ENCODE measurements around the gene CCL1.

CCL1 gene

DNA sequence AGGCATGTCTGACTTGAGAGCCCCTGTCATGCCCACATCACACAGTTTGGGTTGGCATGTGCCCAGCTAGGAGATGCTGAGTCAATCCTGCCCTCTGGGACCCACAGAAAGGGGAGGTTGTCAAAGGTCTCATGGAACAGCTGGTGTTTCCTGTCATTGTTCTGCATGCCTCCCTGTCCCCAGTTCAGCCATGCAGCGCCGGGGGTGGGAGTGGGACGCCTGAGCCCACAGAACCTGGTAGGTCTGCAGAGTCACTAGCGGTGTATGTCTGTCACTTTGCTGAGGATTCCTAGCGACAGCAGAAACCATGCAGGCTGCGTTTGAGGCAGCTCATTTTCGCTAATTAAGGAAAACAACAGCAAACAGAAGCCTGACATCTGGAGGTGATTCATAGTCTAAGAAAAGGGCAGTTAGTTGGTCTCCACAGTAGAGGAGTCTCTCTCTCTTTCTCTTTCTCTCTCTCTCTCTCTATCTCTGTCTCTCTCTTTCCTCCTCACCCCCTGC lies 19.6 kb upstream of the CCL1 start:
- DNase-seq = no peak

DNA sequence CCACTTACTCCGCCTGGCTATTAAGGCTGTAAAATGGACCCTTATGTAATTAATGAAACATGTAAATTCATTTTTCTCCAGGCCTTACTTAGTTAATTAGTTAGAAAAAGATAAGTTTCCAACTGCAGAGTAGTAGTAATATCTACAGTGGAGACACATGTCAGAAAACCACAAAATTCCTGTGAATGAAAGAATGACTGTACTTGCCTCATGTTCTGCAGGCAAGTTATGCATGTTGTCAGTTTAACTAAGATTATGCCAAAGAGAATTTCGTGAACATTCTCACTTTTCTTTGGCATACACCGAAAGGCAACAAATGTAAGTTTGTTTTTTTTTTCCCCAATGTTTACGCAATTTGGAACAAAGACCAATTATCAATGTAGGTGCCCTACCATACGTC lies 16.8 kb upstream of the CCL1 start:
- no peak for DNase-seq

DNA sequence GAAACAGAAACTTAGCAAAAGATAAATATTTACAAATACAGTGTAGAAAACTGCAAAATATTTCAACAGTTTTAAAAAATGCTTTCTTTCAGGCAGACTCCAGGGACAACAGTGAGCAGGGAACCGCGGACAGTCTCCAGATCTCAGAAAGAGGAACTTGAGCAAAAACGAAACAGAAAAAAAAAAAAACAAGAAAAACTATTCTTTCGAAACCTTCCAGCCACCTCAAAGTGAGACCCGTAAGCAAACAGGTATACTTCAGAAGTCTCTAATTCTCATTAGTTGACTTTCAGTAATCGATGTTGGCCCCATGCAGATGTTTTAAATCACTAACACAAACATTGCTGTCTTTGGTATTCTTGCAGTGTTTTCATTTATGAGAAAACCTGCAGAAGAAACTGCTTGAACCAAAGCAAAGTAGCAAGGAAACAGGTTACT lies 15.7 kb upstream of the CCL1 start:
- DNase-seq = no peak

DNA sequence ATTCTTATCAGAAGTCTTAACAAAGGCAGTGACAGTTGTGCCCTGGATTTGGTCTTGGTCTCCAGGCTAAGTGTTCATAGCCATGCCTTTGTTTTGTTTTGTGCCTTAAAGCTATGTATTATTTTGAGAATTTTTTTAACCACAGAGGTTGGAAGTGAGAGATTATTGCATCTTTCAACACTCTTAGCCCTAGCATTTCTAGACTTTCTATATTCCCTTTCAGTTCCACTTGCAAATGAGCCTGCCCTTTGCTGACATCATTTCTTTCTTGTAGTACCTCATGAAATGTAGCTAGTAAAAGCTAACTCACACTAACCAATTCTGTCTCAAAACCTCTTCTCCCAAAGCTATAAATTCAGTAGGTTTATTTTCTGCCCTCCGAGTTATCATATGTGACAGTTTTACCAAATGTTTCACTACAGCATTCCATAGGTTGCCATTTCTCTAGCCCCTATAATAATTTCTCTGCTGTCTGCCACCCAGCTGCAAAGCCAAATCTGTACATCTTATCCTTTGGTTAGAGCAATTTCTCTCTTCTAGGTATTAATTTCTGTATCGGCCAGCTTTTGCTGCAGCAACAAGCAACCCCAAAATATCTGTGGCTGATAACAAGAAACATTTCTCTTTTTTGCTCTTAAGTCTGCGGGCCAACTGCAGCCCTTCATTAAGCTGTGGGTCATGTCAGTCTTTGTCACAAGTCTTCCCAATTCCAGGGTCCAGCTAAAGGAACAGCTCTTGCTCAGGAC lies 14.2 kb upstream of the CCL1 start:
- no peak for DNase-seq

DNA sequence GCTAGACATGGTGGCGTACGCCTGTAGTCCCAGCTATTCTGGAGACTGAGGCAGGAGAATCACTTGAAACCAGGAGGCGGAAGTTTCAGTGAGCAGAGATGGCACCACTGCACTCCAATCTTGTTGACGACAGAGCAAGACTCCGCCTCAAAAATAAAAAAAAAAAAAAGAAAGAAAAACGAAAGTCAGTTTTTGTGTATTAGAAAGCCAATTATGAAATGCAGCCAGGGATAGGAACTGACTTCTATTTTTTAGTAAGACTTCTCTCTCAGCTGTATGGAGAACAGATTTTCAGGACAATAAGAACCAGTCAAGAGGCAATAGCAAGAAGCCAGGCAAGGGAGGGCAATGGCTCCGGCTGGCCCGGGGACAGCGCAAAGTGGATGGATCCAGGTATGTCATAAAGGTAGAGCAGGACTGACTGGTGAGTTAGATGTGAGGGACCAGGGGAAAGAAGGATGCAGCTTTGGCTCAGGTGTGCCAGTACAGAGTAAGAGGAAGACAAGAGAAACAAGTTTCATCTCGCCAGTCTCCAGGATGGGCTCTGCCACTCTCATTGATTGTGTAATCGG lies 12.5 kb upstream of the CCL1 start:
- DNase-seq = no peak

DNA sequence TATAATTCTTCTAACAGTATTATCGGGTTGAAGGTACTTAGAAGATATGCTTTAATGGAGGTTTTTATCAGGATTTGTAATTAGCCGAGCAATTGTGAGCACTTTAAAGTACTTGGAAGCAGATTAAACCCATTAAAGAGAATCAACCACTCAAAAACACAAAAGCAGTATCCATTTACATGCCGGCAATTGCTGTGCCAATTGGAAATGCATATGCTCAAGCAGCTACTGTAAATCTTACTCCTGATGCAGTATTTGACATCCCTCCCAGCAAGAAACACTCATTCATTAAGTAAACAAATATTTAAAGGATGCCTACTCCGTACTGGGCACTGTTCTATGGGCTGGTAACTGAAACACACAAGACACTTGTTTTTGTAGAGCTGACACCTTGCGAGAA lies 11.4 kb upstream of the CCL1 start:
- no peak for DNase-seq

DNA sequence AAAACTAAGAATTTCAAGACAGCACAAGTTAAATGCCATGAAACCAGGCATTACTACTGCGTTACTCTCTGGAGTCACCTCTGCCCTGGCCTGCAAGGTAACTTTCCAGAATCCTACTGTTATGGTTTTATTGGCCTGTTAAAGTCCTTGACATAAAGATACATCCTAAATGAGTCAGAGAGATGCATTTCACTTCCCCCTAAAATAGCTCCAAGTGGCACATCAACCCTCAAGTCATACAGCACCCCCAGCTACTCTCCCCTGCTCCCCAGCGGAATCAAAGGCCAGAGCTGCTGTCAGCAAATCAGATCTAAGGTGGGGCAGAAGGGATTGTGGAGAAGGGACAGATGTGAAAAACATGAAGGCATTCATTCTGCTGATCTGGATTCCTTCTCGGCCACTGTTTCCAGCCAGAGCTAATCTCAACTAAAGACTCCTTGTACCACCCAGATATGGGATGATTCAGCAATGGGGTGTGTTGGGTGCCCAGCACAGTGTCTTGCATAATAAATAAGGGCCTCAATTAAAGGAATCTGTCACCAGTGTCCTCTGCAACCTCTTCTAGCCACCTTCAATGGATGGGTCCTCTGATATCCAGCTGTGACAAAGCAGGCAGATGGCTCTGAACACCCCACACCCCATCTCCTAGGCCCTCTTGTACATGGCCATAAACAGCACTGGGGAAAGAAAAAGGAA lies 8.5 kb upstream of the CCL1 start:
- no peak for DNase-seq

DNA sequence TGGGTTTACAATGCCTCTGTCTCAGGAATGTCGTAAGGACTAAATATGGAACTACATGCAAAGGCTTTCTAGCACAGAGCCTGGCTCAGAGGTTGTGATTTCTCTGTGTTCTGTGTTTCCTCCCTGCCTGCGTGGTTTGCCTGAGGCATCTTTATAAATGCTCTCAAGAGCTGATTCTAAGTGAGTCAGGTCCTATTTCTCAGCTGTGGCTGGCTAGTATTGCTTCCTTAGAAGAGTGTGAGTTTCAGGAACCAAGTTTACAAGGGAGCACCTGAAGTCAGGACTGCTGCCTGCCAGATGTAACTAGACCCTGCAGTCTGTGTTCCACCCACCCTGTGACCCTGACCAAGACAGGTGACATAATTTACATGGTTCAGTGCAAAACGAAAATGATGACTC lies 8.0 kb upstream of the CCL1 start:
- DNase-seq = no peak

DNA sequence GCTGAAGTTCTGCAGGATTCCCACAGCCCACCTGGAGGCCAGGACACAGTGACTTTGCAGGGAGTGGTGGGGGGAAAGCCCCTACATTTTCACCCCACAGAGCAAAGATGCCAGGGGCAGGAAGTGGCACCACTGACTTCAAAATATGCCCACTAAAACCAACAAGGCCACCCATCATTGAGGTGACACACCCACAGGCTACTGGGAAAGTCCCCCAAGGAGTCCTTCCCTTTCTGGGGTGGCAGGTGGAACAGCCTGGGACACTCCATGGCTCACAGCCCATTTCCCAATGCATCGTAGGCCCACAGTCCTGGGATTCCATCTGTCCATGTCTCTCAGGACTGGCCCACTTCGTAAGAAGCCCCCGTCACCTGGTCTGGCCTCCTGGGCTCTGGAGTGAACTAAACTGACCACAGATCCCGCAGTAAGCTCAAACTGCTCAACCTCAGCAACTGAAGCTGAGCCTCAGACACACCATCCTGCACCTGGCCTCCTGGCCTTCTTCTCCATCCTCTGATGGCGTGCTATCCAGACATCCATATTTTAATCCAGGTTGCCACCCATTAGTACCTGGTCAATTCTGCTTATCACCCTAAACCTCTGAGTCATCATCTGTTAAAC lies 7.5 kb upstream of the CCL1 start:
- DNase-seq = no peak

DNA sequence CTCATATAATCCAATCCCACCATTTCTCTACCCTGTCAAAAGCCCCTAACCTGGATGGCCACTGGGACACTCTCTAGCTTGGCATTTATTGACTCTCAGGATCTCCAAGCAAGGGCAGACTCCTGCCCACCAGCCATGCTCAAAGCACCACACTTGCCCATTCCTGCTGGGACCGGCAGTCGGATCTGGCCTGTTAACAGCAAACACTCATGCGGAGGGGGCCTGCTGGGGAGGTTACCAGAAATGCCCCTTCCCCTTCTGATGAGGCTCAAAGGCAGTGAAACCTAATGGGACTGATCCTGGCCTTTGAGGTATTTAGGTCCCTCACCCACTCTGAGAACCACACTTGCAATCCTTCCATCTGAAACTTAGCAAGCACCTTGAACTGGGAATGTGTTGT lies 6.5 kb upstream of the CCL1 start:
- DNase-seq = no peak

DNA sequence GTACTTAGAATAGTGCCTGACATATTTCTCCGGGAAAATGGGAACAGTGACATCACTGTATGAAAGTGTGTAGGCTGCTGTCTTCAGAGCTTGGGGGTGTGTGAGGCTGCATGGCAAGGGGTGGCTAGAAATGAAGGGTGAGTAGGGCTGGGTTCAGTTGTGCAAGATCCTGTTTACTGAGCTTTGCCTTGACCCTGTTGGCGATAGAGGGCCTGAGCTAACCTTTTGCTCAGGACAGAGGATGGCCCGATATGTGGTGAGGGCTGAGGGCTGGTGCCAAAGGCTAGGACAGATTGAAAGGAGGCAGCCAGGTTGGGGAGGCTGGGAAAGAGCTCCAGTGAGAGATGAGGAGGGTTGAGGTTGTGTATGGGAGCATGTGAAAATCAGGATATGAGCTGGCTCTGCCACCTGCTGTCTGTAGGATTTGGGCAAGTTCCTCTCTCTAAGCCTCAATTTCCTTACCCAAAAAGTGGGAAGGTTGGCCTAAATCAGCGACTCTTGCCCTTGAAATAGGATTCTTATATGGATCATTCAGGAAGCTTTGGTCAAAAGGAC lies 6.0 kb upstream of the CCL1 start:
- no peak for DNase-seq

DNA sequence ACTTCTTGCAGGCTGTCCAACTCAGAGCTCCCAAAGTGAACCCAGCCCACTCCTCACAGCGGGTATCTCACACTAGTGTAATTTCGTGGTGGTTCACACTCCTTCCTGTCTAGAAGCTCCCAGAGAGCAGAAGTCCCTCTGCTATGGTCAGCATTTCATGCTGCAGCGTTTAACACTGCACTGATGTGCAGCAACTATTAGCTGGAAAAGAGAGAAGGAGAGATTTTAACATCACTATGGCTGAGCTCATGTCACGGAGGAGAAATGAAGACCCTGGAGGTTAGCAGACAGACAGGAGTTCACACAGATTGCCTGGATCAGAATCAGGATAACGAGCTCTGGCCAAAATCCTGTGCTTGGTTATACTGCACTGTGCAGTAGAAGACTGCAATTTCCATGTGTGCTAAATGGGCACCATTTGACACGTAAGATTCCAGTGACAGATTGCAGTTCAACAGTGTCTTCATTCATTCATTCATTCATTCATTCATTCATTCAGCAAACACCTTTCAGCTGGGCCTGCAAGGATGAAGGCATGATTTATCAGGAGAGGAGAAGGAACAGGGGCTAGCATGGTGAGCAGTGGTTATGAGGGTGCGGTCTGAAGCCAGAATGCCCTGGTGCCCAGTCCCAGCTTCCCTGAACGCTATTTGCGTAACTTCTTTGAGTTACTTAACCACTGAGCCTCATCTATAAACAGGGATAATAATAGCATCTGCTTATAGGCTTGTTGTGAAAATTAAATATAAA lies 5.3 kb upstream of the CCL1 start:
- DNase-seq = no peak

DNA sequence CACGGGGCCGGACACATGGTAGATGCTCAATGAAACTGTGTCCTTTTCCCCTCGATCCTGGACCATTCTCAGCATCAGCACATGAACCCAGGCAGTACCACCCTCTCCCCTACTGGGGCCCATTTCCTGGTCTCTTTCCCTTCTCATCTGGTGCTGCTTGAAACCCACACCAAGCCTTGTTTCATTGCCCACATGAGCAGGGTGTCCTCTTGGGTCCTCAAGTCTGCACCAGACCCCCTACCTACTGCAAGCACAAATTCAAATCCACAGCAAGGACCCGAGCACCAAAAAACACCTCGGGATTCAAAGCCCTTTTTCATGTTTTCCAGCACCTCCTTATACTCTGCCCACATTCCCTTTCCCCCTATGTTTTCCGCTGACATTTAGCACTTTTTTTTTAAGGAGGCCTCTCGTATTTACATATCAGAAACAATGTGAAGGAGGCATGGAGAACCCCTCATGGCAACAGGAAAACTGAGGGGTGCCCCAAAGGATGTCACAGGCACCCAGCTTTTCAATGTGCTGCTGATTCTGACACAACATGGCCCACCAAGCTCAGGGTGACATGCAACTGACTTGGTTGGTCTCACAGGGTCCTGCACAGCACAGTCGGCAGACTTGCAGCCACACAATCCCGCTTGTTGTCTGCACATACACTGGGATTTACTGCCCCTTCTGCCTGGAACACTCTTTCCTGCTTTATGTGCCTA lies 4.6 kb upstream of the CCL1 start:
- no peak for DNase-seq

DNA sequence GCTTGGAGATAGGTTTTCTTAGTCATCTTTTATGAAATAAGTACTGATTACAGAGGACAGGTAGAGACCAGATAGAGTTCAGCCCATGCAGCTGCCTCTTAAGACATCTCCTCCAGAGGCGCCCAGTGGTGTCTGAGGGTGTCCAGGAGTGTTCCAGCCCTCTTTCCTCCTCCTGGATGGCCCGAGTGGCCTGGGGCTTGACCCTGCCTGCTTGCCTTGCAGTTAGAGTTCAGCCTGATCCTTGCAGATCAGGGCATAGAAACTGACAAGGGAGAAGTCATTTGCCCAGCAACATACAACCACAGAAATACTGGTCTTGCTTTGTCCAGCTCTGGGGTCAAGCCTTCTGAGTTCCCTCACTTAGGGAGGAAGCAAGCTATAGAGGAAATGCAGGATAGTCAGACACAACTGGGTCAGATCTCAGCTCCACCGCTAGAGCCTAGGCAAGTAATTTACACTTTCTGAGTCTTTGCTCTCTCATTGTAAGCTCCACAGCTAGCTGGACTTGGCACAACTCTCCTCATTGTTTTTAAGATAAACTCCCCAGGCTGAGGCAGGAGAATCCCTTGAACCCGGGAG lies 3.6 kb upstream of the CCL1 start:
- no peak for DNase-seq

DNA sequence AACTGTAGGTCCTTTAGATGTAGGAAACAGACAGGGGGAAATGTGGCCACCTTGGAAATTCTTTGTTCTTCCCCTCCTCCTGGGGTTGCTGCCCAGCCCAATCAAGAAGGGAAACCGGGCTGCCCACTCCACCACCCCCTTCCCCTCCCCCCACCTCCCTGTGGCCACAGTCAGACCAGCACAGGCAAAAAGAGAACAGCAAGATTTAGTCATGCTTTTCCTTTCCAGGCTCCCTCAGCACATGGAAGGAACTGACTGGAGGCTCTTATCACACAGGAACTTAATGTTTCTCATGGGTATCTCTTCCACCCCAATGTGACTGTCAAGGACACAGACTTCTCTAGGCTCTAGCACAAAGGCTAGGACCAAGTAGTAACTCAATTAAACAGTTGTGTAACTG lies 3.0 kb upstream of the CCL1 start:
- DNase-seq = no peak

DNA sequence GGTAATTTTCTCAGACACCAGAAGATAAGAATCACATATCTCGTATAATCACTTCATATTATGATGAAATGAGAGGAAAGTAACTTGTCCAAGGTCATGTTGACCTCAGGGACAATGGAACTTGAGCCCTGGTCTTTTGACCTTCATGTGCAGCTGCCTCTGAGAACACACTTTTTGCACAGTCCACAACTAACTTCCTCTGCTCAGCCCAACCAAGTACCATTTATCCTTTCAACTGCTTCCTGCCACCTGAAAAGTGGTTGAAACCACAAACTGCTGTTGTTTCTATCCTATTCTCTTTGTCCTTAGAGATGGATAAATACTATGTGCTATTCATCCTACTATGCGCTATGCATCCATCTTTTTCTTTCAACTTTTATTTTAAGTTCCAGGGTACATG lies 2.3 kb upstream of the CCL1 start:
- DNase-seq = no peak

DNA sequence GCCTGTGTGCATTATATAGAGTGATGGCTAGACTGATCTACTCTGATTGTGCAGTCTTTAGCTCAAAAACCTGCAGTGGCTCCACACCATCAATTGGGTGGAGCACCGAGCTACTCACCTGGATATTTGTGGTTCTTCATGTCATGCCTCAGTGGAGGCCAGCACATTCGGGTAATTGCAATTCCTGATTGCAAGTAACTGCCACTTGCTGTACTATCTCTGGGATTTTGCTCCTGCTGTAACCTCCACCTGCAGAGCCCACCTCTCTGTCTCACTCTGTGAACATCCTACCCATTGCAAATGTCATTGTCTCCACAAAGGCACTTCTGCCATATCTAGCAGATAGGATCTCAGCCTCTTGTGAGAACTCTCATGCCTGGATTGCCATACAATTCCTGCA lies 1.7 kb upstream of the CCL1 start:
- DNase-seq = no peak

DNA sequence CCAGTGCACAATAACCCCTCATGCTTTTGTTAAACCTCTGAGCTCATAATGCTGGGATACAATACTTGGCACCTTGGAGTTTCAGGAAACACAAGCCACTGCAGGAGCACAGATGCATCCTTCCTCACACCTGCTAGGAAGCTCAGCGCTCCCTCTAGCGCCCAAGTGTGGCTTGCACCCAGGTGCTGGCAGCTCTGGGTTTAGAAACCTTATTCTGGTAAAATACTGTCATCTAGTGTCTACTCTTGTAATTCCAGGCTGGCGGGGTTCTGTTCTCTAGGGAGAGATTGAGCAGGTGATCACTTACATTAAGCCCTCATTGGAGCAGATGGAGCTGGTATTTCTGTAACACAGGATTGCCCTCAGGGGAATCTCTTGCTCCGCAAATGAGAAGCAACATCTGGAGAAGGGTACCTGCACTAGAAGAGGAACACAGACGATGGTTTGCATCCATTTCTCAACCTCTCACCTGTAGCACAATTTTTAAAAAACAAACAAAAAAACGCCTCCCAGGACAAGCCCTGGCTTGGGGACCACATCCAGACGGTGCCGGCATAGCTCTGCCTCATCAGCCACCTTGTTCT lies 1.5 kb downstream of the CCL1 start:
- DNase-seq = peak; percentile 57

DNA sequence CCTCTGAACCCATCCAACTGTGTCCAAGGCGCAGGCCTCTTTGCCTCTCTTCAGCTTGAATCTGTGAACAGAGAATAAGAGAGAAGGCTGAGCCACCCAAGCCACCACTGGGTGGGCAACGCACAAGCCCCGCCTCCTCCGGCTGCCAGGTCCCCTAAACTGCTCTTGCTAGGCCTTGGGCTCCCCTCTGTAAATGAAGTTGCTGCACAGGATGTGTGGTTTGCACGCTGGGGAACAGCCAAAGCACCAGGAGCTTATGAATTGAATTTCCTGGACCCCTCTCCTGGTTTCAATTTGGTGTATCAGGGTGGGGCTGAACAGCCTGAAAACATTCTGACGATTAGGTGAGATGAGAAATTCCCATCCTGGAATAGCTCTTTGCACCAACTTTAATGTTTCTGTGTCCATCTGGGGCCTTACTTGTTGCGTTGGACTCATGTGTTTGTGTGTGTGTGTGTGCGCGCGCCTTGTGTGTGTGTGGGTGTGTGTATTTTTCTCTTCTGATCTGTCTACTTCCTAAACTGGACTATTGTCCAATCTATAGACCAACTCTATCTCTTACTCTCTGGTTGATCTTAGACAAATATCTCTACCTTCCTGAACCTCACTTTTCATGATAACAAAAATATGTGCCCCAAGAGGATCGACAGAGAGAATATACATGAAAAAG lies 2.3 kb downstream of the CCL1 start:
- no peak for DNase-seq

DNA sequence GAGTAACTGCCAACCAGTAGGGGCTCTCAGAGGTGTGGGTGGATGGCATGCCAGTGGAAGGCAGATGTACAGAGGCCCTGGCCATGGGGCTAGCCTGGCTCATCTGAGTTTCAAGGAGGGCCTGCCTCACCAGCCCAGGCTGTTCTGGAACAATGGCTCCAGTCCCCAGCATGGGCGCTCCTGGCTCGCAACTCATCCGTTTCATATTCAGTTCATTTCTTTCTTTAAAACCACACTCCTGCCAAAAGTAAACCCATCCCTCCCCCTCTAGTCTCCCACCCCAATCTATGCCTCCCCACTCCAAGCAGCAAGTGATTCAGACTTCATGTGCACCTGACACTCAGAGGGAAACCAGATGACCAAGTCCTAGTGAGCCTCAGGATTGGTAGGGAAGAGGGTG lies 4.4 kb downstream of the CCL1 start:
- no peak for DNase-seq

DNA sequence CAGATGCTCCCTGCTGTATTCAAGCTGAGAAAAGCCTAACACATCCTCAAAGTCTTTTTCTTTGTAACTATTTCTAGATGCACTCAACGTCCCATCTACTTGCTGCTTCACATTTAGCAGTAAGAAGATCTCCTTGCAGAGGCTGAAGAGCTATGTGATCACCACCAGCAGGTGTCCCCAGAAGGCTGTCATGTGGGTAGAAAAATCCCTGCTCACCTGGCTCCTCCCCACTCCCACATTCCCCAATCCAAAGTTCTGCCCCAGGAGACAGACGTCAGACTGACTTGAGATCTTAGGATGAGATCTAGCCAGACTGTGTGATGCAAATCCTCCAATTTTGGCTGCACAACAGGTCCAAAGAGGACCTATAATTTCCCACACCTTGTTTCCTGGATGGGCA lies 5.6 kb downstream of the CCL1 start:
- no peak for DNase-seq

Data from CD4-positive, alpha-beta T cell treated with Interleukin-21 for 1 hour (primary cell).